Adrenal gland (tissue), 5 donors: ENCODE measurements around the gene GABRB3.

Source experiments
- CTCF ChIP-seq, 6 experiments: fragments of 450-650 bp in 4 of 6; fragments of 200-600 bp in 2 of 6; sonication (generic) in 1 of 6; IDR thresholded peaks; 1 replicate in 5 of 6; 2 replicates in 1 of 6; pipeline versions ENCODE4 v1.5.1 to v1.8.0; 2016 to 2021; ENCODE audit warnings: antibody characterized with exemption in 6 of 6, mild to moderate bottlenecking in 2 of 6, moderate library complexity in 1 of 6
- POLR2A ChIP-seq, 2 donors: fragments of 450-650 bp; IDR thresholded peaks; one replicate each; pipeline ENCODE4 v1.6.1; 2017; ENCODE audit warnings: antibody characterized with exemption in 2 of 2, mild to moderate bottlenecking in 2 of 2, moderate library complexity in 1 of 2
- donor health status: DM: no; HTN: no; CAD: no.

DNA sequence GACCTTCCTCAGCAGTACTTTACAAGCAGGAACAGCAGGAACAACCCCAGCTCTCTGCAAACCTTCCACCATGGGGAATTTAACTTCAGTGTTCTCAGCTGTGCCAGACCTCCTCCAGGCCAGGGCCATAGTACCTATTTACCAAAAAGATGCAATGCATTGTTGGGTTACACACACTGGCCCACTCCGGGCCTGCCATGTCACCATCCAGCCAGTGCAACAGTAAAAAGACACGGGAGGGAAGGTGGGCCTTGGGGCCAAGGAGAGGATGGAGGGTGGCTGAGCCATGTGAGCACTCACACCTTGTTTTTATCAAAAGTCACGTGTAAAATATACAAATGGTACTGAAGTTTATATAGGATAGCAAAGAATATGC lies 157.0 kb downstream of the GABRB3 start:
- no peak for TF ChIP-seq POLR2A (IDR thresholded peaks at IDR 0.05)
- no peak for TF ChIP-seq CTCF (IDR thresholded peaks at IDR 0.05)
